ENCODE data around the gene RASA2.
"Not testable (repeated sequence)": the region's sequence is repeated elsewhere in the genome, so short reads cannot be mapped to it uniquely, and the experiment has no call there.

The RASA2 gene

DNA sequence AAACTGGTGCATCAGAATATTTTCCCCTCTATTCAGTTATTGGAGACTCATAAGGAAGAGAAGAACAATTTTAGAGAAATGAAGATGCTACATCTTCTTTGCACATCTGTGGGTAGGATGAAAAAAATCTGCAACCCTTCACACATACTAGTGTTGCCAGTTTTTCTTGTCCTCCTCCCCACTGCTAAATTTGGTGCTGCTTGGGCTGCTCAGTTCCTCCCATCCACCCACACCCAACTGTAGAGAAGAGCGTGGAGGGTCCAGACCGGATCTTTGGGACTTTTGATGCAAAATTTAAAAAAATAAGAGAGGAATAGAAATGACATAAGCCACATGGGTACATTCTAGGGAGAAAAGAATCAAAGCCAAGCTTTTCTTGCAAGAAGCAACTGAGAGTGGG, 8.7 kb upstream of the RASA2 start:
- Histone ChIP-seq H3K27ac (ENCODE audit: low read depth in 2 of 2, low read length in 2 of 2) (no peak overlapping the region), H3K4me3 (ENCODE audit: low read length in 2 of 2) (no peak overlapping the region), H3K9me3 (ENCODE audit: control insufficient read depth in 2 of 2, low read length in 2 of 2) (no peaks in the 10 kb centered on the region), H3K36me3 (ENCODE audit: control insufficient read depth in 2 of 2, insufficient read depth in 2 of 2, low read length in 2 of 2) (no peaks in the 10 kb centered on the region), H3K4me1 (ENCODE audit: control insufficient read depth in 2 of 2, insufficient read depth in 2 of 2, low read length in 2 of 2) (no peaks in the 10 kb centered on the region), H3K9ac (ENCODE audit: low read depth in 1 of 2, low read length in 2 of 2) (no peak overlapping the region), H3K27me3 (ENCODE audit: control insufficient read depth in 2 of 2, insufficient read depth in 2 of 2, low read length in 2 of 2) (no peaks in the 10 kb centered on the region)

DNA sequence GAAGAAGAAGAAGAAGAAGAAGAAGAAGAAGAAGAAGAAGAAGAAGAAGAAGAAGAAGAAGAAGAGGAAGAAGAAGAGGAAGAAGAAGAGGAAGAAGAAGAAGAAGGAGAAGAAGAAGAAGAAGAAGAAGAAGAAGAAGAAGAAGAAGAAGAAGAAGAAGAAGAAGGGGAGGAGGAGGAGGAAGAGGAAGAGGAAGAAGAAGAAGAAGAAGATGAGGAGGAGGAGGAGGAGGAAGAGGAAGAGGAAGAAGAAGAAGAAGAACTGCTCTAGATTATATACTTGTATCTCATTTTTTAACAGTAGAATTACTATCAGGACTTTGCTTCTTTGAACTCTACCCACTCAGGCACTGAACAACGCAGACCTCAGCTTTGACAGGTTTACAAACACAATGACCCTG, 8.0 kb upstream of the RASA2 start:
- H3K4me3 ChIP-seq (ENCODE audit: low read length in 2 of 2); H3K27ac ChIP-seq (ENCODE audit: low read depth in 2 of 2, low read length in 2 of 2); H3K27me3 ChIP-seq (ENCODE audit: control insufficient read depth in 2 of 2, insufficient read depth in 2 of 2, low read length in 2 of 2); H3K9me3 ChIP-seq (ENCODE audit: control insufficient read depth in 2 of 2, low read length in 2 of 2); H3K36me3 ChIP-seq (ENCODE audit: control insufficient read depth in 2 of 2, insufficient read depth in 2 of 2, low read length in 2 of 2); H3K4me1 ChIP-seq (ENCODE audit: control insufficient read depth in 2 of 2, insufficient read depth in 2 of 2, low read length in 2 of 2); H3K9ac ChIP-seq (ENCODE audit: low read depth in 1 of 2, low read length in 2 of 2): not testable (repeated sequence)

DNA sequence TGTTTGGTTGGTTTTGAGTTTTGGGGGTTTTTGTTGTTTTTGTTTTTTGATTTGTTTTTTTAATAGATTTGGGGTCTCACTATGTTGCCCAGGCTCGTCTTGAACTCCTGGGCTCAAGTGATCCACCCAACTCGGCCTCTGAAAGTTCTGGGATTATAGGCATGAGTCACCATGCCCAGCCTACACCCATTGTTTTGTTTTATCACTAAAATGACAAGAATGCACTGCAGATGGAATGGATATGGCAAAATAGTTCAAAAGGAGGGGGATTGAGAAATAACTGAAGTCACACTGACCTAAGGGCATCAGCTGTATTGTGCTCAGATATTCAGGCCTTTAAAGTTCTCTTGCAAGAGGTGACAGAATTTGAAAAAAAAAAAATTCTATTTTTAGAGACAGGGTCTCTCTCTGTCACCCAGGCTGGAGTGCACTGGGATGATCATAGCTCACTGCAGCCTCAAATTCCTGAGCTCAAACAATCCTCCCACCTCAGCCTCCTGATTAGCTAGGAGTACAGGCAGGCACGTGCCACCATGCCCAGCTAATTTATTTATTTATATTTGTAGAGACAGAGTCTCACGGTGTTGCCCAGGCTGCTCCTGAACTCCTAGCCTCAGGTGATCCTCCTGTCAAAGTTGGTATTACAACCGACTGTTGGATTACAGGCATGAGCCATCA, 4.4 kb upstream of the RASA2 start:
- H3K9me3 ChIP-seq (ENCODE audit: control insufficient read depth in 2 of 2, low read length in 2 of 2): no peaks in the 10 kb centered on the region
- no peak overlapping the region for H3K27ac ChIP-seq (ENCODE audit: low read depth in 2 of 2, low read length in 2 of 2)
- no peaks in the 10 kb centered on the region for H3K27me3 ChIP-seq (ENCODE audit: control insufficient read depth in 2 of 2, insufficient read depth in 2 of 2, low read length in 2 of 2)
- peaks cover 14 to 15% of the 10 kb centered on the region in 2 donors for H3K4me1 ChIP-seq (ENCODE audit: control insufficient read depth in 2 of 2, insufficient read depth in 2 of 2, low read length in 2 of 2)
- H3K36me3 ChIP-seq (ENCODE audit: control insufficient read depth in 2 of 2, insufficient read depth in 2 of 2, low read length in 2 of 2): no peaks in the 10 kb centered on the region
- peak overlapping the region in 1 of 2 donors; percentile 6 for H3K9ac ChIP-seq (ENCODE audit: low read depth in 1 of 2, low read length in 2 of 2)
- no peak overlapping the region for H3K4me3 ChIP-seq (ENCODE audit: low read length in 2 of 2)

DNA sequence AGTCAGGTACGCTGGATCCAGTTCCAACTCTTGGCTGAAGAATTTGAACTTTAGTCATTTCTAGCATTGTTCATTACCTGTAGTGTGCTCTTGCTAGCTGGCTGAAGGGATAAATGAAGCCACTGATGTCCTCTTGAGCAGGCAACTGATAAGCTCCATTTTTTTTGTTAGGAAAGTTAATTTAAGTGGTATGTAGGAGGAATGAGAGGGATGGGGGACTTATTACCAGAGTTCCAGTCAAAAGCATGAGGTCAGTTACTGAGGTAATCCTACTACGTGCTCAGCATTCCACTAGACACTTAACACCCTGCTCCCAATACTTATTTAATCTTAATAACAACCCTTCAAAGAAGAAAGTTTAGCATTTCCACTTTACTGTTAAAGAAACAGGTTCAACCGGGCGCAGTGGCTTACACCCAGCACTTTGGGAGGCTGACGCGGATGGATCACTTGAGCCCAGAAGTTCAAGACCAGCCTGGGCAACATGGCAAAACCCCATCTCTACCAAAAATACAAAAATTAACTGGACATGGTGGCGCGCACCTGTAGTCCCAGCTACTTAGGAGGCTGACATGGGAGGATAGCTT, 2.0 kb upstream of the RASA2 start:
- Histone ChIP-seq H3K9me3 (ENCODE audit: control insufficient read depth in 2 of 2, low read length in 2 of 2) (no peaks in the 10 kb centered on the region), H3K4me1 (ENCODE audit: control insufficient read depth in 2 of 2, insufficient read depth in 2 of 2, low read length in 2 of 2) (peaks cover 14 to 25% of the 10 kb centered on the region in 2 donors), H3K36me3 (ENCODE audit: control insufficient read depth in 2 of 2, insufficient read depth in 2 of 2, low read length in 2 of 2) (no peaks in the 10 kb centered on the region), H3K27ac (ENCODE audit: low read depth in 2 of 2, low read length in 2 of 2) (no peak overlapping the region), H3K27me3 (ENCODE audit: control insufficient read depth in 2 of 2, insufficient read depth in 2 of 2, low read length in 2 of 2) (no peaks in the 10 kb centered on the region), H3K4me3 (ENCODE audit: low read length in 2 of 2) (no peak overlapping the region), H3K9ac (ENCODE audit: low read depth in 1 of 2, low read length in 2 of 2) (no peak overlapping the region)

DNA sequence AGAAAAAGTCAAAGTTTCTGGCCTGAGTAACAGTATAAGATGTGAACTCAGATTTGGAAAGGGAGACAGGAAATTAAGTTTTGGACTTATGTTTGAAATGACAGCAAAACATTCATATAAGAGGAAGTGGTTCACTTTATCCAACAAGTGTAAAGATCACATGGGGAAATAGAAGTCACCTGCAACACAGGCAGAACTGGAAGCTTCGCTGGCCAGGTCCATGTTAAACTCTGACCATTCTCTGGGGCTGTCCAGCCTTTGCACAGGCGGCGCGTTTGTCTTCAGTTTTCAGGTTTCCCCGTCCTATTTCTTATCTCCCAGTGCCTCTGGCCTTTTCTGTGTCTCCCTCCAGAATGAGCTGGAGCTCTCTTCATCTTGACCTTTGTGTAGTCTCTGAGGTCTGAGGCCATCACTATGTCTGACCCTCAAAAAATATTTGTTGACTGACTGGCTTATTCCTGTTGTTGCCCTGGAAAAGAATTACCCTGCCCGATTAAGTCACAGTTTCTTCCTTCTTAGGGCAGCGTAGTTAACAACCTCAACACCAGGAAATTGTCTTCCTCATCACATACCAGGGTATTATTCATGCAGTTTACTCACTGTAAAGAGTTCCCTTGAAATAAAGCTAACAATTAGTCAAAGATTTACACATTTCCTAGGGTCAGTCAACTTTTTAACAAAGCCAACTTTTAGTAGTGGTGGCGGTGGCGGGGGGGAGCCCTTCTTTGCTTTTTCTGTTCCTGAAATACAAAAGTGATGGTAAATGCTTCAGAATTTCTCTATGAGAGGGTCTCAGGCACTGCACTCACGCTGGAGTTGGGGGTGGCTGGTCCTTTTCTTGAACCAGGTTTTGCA, 959 bp upstream of the RASA2 start:
- H3K9me3 ChIP-seq (ENCODE audit: control insufficient read depth in 2 of 2, low read length in 2 of 2): no peaks in the 10 kb centered on the region
- no peaks in the 10 kb centered on the region for H3K36me3 ChIP-seq (ENCODE audit: control insufficient read depth in 2 of 2, insufficient read depth in 2 of 2, low read length in 2 of 2)
- H3K9ac ChIP-seq (ENCODE audit: low read depth in 1 of 2, low read length in 2 of 2): peak overlapping the region; percentile 70 to 72
- peaks cover 14 to 25% of the 10 kb centered on the region in 2 donors for H3K4me1 ChIP-seq (ENCODE audit: control insufficient read depth in 2 of 2, insufficient read depth in 2 of 2, low read length in 2 of 2)
- no peaks in the 10 kb centered on the region for H3K27me3 ChIP-seq (ENCODE audit: control insufficient read depth in 2 of 2, insufficient read depth in 2 of 2, low read length in 2 of 2)
- peak overlapping the region; percentile 87 for H3K27ac ChIP-seq (ENCODE audit: low read depth in 2 of 2, low read length in 2 of 2)
- H3K4me3 ChIP-seq (ENCODE audit: low read length in 2 of 2): peak overlapping the region; percentile 38 to 72

DNA sequence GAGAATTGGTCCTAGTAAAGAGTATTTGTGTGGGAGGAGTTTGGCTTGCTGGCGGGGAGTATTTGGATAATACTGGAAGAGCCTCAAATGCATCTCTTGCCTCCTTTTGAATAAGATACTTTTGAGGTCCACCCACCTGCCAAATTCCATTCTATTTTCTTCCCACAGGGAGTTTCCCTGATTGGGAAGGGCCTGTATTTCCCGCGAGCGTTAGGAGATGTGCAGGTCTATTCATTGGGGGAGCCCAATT, 406 bp upstream of the RASA2 start:
- peak overlapping the region; percentile 38 to 72 for H3K4me3 ChIP-seq (ENCODE audit: low read length in 2 of 2)
- no peaks in the 10 kb centered on the region for H3K36me3 ChIP-seq (ENCODE audit: control insufficient read depth in 2 of 2, insufficient read depth in 2 of 2, low read length in 2 of 2)
- H3K4me1 ChIP-seq (ENCODE audit: control insufficient read depth in 2 of 2, insufficient read depth in 2 of 2, low read length in 2 of 2): peaks cover 14 to 25% of the 10 kb centered on the region in 2 donors
- no peaks in the 10 kb centered on the region for H3K9me3 ChIP-seq (ENCODE audit: control insufficient read depth in 2 of 2, low read length in 2 of 2)
- peak overlapping the region; percentile 87 for H3K27ac ChIP-seq (ENCODE audit: low read depth in 2 of 2, low read length in 2 of 2)
- no peaks in the 10 kb centered on the region for H3K27me3 ChIP-seq (ENCODE audit: control insufficient read depth in 2 of 2, insufficient read depth in 2 of 2, low read length in 2 of 2)
- H3K9ac ChIP-seq (ENCODE audit: low read depth in 1 of 2, low read length in 2 of 2): peak overlapping the region; percentile 65 to 70

DNA sequence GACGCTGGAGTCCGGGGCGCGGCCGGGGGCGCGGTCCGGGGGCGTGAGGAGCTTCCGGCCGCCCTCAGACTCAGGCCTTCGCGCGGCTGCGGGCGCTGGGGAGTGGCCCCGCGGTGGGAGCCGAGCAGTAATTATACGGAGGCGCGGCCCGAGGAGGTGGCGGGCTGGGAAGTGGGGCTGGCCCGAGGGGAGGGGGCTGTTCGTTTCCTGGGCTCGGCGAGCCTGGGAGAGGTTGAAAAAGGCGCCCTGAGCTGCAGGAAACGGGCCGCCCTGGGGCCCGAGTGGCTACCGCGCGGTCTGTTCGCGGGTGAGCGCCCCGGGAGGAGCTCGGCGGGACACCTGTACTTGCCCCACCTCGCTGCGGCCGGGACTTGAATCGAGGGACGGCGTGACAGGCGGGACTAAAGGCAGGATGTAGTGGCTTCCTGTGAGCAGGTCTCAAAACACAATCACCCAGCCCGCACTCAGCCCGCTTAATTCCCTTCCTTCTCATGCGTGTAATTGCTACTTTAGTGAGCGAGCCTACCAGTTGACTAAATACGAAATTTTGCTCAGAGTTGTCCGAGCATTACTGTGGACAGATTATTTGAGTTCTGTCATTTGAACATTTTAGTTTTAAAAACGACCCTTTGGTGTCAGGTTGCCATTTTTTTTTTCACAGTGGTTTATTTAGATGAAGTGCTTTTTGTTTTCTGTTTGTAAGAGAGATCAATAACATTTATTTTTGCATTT, 860 bp downstream of the RASA2 start:
- Histone ChIP-seq H3K9ac (ENCODE audit: low read depth in 1 of 2, low read length in 2 of 2) (peak overlapping the region; percentile 84 to 95), H3K36me3 (ENCODE audit: control insufficient read depth in 2 of 2, insufficient read depth in 2 of 2, low read length in 2 of 2) (no peaks in the 10 kb centered on the region), H3K9me3 (ENCODE audit: control insufficient read depth in 2 of 2, low read length in 2 of 2) (no peaks in the 10 kb centered on the region), H3K4me3 (ENCODE audit: low read length in 2 of 2) (peak overlapping the region; percentile 83 to 89), H3K27ac (ENCODE audit: low read depth in 2 of 2, low read length in 2 of 2) (peak overlapping the region; percentile 98 to 99), H3K4me1 (ENCODE audit: control insufficient read depth in 2 of 2, insufficient read depth in 2 of 2, low read length in 2 of 2) (peaks cover 14 to 25% of the 10 kb centered on the region in 2 donors), H3K27me3 (ENCODE audit: control insufficient read depth in 2 of 2, insufficient read depth in 2 of 2, low read length in 2 of 2) (no peaks in the 10 kb centered on the region)

DNA sequence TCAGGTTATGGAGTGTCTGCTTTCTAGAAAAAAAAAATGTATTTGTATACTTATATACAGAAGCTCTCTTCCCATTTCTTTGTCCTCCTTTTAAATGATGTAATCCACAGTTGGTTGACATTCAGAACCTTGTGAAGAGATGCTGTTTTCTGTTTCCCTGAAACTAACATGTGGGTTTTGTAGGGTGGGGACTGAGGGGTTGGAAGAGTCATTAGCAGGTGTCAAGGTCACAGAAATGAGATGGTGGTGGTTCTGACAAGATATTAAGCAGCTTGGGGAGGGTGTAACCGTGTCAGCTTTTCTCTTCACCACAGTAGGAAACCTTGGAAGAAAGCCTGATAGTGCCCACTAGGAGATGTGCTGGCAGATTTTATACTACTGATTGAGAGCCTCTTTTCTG, 2.4 kb downstream of the RASA2 start:
- peak overlapping the region in 1 of 2 donors; percentile 11 for H3K27ac ChIP-seq (ENCODE audit: low read depth in 2 of 2, low read length in 2 of 2)

DNA sequence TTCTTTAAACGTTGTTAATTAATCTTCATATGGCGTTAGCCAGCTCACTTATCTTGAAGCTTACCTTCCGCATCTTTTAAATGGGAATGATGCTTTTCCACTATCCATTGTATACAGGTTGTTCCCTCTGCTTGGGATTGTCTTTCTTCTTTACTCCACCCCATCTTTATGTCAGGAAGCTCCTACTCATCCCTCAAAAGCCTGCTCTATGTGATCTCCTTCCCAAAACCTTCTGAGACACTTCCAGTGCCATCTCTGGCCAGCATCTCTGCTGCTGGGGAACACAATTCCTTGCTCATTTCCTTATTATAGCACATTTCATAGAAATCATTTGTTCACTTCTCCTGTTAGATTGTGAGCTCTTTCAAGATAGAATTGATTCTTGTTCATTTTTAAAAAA, 4.3 kb downstream of the RASA2 start:
- H3K27me3 ChIP-seq (ENCODE audit: control insufficient read depth in 2 of 2, insufficient read depth in 2 of 2, low read length in 2 of 2): no peaks in the 10 kb centered on the region
- H3K9me3 ChIP-seq (ENCODE audit: control insufficient read depth in 2 of 2, low read length in 2 of 2): no peaks in the 10 kb centered on the region
- no peaks in the 10 kb centered on the region for H3K36me3 ChIP-seq (ENCODE audit: control insufficient read depth in 2 of 2, insufficient read depth in 2 of 2, low read length in 2 of 2)
- no peak overlapping the region for H3K27ac ChIP-seq (ENCODE audit: low read depth in 2 of 2, low read length in 2 of 2)
- H3K4me3 ChIP-seq (ENCODE audit: low read length in 2 of 2): no peak overlapping the region
- H3K4me1 ChIP-seq (ENCODE audit: control insufficient read depth in 2 of 2, insufficient read depth in 2 of 2, low read length in 2 of 2): peaks cover 5 to 14% of the 10 kb centered on the region in 2 donors
- H3K9ac ChIP-seq (ENCODE audit: low read depth in 1 of 2, low read length in 2 of 2): no peak overlapping the region

More for the DNA sequence above, 2.4 kb downstream of the RASA2 start:
- no peak overlapping the region for H3K4me3 ChIP-seq (ENCODE audit: low read length in 2 of 2)
- no peak overlapping the region for H3K9ac ChIP-seq (ENCODE audit: low read depth in 1 of 2, low read length in 2 of 2)
- H3K27me3 ChIP-seq (ENCODE audit: control insufficient read depth in 2 of 2, insufficient read depth in 2 of 2, low read length in 2 of 2): no peaks in the 10 kb centered on the region
- no peaks in the 10 kb centered on the region for H3K9me3 ChIP-seq (ENCODE audit: control insufficient read depth in 2 of 2, low read length in 2 of 2)
- no peaks in the 10 kb centered on the region for H3K36me3 ChIP-seq (ENCODE audit: control insufficient read depth in 2 of 2, insufficient read depth in 2 of 2, low read length in 2 of 2)
- H3K4me1 ChIP-seq (ENCODE audit: control insufficient read depth in 2 of 2, insufficient read depth in 2 of 2, low read length in 2 of 2): peaks cover 14 to 25% of the 10 kb centered on the region in 2 donors

DNA sequence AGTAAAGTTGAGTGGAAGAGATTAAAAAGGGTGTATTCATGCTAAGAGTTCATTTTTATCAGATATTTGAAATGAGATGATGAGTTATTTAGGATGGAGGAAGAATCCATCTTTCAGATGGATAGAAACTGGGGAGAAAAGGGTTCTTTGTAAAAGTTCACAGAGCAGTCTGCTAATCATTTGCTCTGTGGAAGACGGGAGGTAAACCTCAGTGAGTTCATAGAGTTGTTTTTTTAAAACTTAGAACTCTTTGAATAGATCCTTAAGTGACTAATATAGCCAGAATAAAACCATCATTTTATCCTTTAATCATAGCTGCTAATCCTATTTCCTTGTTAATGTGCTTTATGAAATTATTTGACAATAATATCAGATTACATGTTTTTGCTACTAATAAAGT, 5.1 kb downstream of the RASA2 start:
- Histone ChIP-seq H3K27me3 (ENCODE audit: control insufficient read depth in 2 of 2, insufficient read depth in 2 of 2, low read length in 2 of 2) (no peaks in the 10 kb centered on the region), H3K9ac (ENCODE audit: low read depth in 1 of 2, low read length in 2 of 2) (no peak overlapping the region), H3K4me1 (ENCODE audit: control insufficient read depth in 2 of 2, insufficient read depth in 2 of 2, low read length in 2 of 2) (peaks cover 0 to 9% of the 10 kb centered on the region in 2 donors)

More for the DNA sequence above, 5.1 kb downstream of the RASA2 start:
- H3K9me3 ChIP-seq (ENCODE audit: control insufficient read depth in 2 of 2, low read length in 2 of 2): no peaks in the 10 kb centered on the region
- no peak overlapping the region for H3K4me3 ChIP-seq (ENCODE audit: low read length in 2 of 2)
- no peaks in the 10 kb centered on the region for H3K36me3 ChIP-seq (ENCODE audit: control insufficient read depth in 2 of 2, insufficient read depth in 2 of 2, low read length in 2 of 2)
- no peak overlapping the region for H3K27ac ChIP-seq (ENCODE audit: low read depth in 2 of 2, low read length in 2 of 2)
